Measurements from ENCODE around the gene LYSMD2.
A peak's percentile ranks its signal among the peaks of the same experiment; 100 is the strongest.

The LYSMD2 gene

GRCh38 chr15:51718746-51719145 is 18.7 kb downstream of the LYSMD2 start:
- no peak for DNase-seq

- DNase-seq = no peak
Measured at GRCh38 chr15:51718219-51718618, 19.2 kb downstream of the LYSMD2 start.

DNA sequence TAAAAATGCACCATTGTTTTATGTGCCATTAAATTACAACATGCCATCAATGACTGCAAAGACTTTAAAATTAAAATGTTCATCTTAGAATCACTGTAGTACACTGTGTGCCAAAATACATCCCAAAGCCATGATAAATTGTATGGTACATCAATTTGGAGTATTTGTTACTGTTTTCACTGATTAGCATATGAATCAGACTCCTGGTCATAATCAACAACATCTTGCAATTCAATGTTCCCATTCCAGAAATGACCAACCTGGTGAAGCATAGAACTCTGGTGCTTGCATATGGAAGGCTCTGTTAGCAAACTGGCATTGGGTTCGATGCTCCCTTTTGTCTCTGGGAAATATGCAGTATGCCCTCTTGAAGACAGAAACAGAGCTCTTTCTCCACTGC is 22.5 kb downstream of the LYSMD2 start:
- no peak for DNase-seq

GRCh38 chr15:51714162-51714561 is 23.3 kb downstream of the LYSMD2 start:
- DNase-seq = no peak

- no peak for DNase-seq
Measured at GRCh38 chr15:51709031-51709430, 28.4 kb downstream of the LYSMD2 start.

- no peak for DNase-seq
Measured at GRCh38 chr15:51708013-51708412, 29.4 kb downstream of the LYSMD2 start.

DNA sequence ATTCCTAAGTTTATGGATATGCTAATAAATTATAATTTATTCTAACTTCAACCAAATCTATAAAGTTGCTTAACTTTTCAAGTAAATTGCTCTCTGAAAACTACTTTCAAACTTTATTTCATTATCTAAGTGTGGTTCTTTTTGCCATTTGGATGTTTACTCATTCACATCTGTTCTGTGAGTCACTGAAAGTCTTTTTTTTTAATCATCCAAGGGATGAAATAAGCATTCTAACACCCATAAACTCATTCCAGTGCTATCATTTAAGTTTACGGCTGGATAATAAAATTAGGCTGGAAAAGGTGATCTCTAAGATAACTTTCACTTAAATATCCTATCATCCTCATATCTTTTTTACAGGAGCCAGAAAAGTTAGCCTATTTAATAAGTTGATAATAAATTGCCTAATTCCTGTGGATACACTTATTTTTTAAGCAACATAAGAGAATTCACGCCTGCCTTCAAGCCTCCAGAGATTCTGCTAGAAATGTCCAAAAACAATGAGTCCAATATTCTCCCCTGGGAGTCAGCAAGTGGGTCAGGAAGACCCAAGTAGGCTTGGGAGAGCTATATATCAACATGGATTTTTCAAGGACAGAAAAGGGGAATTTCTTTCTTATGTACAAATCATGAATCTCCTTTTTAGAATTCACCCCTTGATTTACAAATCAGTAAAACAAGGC is 30.4 kb downstream of the LYSMD2 start:
- no peak for DNase-seq

- DNase-seq = no peak
Measured at GRCh38 chr15:51706291-51706690, 31.2 kb downstream of the LYSMD2 start.

DNA sequence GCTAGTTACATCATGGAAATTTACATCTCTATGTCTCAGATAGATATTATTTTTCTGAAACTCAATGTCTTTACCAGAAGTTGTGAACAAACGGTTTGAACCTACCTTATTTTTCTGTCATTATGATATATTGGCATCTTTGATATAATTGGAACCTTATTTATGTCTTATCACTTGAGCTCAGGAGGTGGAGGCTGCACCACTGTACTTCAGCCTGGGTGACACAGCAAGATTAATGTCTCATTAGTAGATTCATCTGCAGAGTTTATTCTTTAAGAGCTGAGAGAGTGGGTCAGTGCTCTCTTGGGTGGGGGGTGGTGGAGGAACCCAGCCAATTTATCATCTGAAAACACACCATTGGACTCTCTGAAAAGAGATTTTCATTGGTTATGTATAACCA is 34.7 kb downstream of the LYSMD2 start:
- DNase-seq = no peak

GRCh38 chr15:51699373-51699772 is 38.1 kb downstream of the LYSMD2 start:
- DNase-seq = no peak

GRCh38 chr15:51697163-51697562 is 40.3 kb downstream of the LYSMD2 start:
- no peak for DNase-seq

GRCh38 chr15:51696566-51696965 is 40.9 kb downstream of the LYSMD2 start:
- DNase-seq = no peak

- DNase-seq = no peak
Measured at GRCh38 chr15:51692154-51692553, 45.3 kb downstream of the LYSMD2 start.

DNA sequence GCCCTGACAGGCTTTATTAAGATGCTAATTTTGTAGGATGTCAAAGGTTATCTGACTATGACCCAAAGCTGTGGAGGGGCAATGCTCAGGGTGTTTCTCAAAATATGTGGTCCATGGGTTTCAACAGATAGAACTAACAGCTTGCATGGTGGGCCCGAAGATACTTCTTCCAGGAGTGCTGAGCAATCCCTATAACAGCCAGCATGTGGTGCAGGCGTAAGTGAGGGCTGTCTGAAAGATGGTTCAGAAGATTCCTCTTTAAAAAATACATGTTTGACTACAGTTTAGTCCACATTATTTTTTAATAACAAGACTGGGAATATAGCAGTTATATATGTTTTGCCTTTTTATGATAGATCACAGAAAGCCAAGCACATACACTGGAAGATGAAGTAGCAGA is 48.6 kb downstream of the LYSMD2 start:
- DNase-seq = no peak

- DNase-seq = no peak
Measured at GRCh38 chr15:51687565-51687964, 49.9 kb downstream of the LYSMD2 start.

DNA sequence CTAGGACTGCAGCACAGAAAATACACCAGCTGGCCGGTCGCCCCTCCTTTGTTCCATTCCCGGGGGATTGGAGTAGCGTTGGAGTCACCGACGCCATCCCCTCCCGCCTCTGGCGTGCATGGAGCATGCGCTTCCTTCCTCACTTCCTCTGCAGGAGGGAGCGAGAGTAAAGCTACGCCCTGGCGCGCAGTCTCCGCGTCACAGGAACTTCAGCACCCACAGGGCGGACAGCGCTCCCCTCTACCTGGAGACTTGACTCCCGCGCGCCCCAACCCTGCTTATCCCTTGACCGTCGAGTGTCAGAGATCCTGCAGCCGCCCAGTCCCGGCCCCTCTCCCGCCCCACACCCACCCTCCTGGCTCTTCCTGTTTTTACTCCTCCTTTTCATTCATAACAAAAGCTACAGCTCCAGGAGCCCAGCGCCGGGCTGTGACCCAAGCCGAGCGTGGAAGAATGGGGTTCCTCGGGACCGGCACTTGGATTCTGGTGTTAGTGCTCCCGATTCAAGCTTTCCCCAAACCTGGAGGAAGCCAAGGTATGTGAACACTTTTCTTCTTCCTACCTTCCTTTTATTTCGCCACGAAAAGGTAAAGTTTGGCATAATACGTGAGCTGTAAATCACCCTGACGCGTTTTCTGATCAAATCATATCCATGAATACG is 56.0 kb downstream of the LYSMD2 start, which contains the start of gene SCG3:
Gene SCG3, plus strand, starts transcription at position 201 of the 661 bp plus-strand sequence. Its CDS starts 253 bp downstream, at position 454.
- DNase-seq = peak; percentile 61

DNA sequence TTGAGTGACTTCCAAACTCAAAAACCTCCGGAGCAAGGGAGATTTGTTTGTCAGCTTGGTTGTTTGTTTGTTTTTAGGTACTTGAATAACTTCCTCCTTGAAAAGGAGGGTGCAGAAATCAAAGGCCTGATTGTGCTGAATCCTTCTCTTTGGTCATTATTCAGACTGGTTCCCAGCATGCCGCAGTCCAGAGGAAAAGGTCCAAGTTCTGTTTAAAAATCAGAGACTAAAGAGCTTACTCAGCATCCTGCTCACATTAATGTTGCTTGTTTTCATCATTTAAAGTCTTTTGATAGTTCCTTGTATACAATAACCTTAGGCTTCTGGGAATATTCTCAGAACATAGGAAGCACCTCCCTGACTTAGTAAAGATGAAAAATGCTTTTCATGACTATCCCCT is 57.1 kb downstream of the LYSMD2 start:
- no peak for DNase-seq

- no peak for DNase-seq
Measured at GRCh38 chr15:51678096-51678495, 59.4 kb downstream of the LYSMD2 start.

DNA sequence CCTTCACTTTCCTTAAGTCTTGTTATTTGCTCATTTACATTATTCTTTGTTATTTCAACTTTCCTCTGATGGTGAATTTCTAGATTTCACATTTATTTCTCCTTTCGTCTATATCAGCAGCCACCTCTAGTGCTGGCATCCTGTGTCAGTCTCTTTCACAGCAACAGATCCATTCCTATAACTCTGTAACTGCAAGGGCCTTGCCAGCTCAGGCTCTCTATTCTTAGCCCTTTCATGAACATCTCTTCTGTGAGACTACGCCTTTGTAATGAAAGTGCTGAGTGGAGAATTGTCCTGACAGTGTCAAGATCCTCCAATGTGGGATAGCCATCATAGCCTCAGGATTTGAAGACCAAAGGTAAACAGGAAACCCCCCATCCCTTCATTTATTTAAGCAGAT is 60.0 kb downstream of the LYSMD2 start:
- no peak for DNase-seq

DNA sequence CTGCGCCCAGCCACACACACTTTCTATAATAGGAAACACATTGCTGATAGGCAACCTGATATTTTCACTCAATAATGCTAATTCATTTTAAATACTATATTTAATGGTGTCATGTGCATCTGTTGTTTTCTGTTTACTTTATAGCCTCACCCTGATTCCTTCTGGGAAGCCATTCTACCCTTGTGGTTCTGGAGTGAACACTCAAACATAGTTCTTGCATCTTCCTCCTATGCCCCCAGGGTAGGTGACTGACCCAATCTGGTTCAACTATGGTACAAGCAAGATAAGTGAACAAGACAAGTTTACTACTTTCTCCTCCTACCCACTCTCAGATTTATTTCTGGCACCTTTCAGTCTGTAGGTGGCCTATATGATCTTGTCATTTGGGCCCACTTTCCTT is 60.4 kb downstream of the LYSMD2 start:
- no peak for DNase-seq

- DNase-seq = no peak
Measured at GRCh38 chr15:51675234-51675633, 62.2 kb downstream of the LYSMD2 start.
